NCI-H187 treated with DMSO at 0.1 percent for 48 hours (cell line): ENCODE data around the gene SH3RF3.

ENCODE experiments used
- DNase-seq: peaks from one replicate; lab custom pipeline; 2025; lab: John Stamatoyannopoulos, UW

The SH3RF3 gene

DNA sequence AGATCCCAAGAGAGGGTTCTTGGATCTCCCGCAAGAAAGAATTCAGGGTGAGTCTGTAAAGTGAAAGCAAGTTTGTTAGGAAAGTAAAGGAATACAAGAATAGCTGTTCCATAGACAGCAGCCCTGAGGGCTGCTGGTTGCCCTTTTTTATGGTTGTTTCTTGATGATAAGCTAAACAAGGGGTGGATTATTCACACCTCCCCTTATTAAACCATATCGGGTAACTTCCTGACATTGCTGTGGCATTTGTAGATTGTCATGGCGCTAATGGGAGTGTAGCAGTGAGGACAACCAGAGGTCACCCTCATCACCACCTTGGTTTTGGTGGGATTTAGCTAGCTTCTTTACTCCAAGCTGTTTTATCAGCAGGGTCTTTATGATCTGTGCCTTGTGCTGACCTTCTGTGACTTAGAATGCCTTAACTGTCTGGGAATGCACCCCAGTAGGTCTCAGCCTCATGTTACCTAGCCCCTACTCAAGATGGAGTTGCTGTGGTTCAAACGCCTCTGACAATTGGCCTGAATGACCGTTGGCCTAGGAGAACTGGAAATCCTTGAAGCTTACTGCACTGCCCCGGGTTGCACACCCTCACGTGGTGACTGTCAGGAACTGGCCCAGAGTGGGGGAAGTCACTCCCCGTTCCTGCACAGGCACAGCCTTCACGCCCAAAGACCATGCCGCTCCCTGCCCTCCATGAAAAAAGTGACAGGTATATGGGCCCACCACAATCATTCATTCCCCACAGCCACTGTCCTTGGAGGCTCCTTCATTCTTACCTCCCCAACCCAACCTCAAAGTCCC lies 347.8 kb downstream of the SH3RF3 start:
- DNase-seq = no peak

DNA sequence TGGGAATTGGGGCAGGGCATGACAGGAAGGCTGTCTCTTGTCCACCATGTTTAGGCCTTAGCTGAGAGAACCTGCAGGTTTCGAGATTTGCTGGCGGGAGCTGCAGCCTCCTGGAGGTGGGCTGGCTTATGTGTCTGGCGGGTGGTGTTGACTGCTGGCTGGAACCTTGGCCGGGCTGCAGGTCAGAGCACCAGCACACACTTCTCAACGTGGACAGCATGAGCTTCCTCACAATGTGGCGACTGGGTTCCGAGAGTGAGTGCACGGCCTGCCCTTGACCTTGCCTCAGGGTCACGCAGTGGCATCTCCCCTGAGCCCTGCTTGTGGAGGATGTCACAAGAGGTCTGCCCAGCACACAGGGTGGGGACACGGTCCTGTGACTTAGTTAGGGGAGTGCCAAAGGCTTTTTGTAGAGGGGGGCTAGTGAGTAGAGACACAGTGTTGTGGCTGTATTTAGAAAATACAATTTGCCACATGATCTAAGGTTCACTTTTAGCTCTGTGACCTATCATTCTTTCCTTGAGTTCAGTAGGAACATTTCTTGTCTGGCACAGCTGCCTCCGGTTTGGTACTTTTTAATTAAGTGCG lies 350.0 kb downstream of the SH3RF3 start:
- DNase-seq = no peak

DNA sequence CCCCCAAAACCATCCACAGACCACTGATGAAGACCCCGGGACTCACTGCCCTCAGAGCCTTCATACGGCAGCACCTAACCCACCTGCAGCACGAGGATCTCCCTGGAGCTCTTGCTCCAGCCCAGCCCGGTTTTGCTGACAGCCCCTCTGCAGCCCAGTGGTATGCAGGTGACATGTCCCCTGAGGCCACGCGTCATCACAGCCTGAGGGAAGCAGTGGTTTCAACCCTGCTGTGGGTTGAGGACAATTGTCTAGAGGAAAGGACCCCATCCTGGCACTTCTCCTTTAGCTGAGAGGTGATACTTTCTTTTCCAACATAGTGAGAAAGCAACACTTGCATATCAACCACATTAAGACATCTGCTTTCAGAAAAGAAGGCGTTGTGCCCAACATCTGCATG lies 350.8 kb downstream of the SH3RF3 start:
- no peak for DNase-seq

DNA sequence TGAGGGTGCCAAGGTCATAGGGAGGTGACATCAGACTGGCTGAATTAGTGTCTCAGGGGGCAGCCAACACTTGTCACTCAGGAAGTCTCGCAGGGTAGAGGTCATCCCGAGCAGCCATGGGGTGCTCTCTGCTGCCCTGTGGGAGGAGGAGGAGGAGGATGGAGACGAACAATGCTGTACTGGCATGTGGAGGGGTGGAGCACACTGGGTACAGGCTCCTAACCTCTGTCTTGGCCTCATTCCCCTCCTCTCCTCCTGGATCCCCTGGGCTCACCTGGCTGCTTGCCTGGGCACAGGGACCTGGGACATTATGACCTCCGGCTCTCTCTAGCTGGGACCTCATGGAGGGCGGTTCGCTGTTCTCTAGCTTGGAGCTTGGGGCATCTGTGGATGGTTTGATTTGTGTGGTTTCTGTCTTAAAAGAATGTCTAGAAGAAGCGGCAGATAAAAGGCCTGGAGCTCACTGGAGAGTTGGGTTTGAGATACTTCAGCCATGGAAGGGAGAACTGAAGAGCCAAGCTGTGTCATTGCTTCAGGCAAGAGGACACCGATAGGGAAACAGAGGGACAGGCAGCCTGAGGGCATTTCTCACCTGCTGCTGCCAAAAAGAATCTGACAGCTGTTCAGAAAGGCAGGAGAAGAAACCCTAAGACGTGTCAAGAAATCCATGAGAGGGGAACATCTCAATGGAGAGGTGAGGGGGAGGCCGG lies 351.6 kb downstream of the SH3RF3 start:
- no peak for DNase-seq

DNA sequence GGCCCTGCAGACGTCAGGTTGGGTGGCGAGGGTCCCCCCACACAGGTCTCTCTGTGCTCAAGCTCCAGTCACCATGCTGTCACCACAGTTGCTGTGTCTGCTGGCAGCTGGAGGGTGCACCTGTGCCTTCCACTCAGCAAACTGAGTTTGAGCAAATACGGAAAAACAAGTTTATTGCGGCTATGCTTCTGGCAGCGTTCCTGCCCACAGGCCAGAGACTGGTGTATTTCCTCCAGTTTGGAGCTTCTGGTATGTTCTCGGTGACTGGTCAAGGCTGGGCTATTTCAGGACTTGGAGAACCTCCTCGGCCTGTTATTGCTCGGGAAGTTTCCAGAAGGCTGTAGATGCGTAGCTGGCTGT lies 352.2 kb downstream of the SH3RF3 start:
- DNase-seq = no peak

DNA sequence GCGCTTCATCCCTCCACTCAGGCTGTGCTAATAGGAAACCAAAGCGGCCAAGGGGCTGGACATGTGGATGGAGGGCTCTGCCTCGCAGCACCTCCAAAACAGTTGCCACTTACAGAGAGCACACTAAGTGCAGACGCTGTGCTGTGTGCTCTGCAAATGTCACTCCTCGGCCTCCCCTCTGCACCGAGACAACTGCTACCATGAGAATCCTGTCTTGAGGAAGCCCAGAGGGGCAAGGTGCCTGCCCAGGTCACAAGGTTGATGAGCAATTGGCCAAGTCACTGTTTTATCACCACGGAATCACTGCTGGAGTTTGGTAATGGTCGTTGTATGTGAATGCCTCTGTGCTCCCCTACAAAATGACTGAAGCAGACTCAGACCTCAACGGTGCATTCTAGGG lies 352.6 kb downstream of the SH3RF3 start:
- no peak for DNase-seq

DNA sequence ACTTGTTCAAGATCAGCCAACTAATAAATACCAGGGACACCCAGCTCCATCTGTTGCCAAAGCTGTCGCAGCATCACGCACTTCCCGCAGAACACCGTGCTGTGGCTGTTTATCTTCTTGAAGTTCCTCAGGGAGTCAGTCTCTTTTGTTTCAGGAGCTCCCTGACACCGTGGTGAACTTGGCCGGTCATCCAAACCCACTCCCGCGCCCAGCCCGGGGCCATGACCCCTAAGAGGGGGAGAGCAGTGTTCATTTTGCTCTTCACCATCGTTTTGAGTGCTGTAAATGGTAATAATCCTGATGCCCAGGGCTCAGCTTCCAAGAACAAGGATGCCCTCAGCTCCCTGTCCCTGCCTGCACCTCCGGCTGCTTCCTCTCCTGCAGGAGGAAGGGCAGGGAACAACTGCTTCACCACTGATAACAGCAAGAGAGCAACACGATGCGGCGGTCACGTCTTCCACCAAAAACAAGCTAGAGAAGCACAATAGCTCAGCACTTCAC lies 353.4 kb downstream of the SH3RF3 start:
- no peak for DNase-seq

DNA sequence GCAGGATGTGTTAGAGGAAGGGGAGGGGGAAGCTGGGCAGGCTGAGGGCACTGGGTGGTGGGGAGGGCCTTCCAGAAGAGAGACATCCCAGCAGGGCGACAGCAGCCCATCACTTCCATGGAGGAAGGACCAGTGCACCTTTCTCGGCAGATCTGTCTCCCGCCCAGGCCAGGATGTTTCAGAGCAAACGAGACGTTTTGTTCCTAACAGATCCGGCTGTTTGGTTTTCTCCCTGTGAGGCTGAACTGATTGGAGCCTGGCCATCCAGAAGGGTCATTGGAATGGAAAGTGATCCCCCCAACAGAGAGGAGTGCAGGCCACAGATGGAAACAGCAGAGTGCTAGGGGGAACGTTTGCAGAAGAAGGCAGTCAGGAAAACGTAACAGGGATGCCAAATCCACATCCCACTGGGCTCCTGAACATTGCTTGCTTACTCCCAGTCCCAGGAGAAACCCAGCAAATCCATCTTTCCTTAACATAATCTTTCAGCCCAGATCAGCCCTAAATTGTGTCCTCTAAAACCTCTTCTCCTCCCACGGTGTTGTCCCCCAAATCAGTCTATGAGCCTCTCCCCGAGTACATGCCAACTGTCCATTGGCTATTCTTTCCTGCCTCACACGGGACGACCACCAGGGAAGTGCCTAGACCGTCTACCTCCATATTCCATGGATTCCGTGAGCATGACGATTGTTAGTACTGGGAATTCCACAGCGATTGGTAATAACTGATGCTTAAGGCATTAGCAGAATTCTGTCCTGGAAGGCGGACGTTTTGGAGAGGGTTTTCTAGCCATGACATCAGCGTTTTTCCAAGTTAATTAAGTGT lies 357.9 kb downstream of the SH3RF3 start:
- DNase-seq = no peak

DNA sequence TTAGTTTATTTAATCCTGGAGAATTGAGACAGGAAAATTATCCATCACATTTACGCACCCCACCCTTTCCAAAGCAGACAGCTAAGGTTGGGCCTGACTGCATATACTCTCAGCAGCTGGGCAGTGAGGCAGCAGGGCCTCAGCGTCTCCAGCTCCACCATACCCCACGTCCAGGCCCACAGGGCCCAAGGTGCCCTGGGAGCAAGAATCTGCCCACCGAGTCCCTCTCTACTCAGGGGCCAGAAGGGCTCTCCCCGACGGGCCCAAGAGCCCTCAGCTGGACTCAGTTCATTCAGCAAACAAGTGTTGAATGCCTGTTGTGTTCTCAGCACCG lies 358.5 kb downstream of the SH3RF3 start:
- no peak for DNase-seq

DNA sequence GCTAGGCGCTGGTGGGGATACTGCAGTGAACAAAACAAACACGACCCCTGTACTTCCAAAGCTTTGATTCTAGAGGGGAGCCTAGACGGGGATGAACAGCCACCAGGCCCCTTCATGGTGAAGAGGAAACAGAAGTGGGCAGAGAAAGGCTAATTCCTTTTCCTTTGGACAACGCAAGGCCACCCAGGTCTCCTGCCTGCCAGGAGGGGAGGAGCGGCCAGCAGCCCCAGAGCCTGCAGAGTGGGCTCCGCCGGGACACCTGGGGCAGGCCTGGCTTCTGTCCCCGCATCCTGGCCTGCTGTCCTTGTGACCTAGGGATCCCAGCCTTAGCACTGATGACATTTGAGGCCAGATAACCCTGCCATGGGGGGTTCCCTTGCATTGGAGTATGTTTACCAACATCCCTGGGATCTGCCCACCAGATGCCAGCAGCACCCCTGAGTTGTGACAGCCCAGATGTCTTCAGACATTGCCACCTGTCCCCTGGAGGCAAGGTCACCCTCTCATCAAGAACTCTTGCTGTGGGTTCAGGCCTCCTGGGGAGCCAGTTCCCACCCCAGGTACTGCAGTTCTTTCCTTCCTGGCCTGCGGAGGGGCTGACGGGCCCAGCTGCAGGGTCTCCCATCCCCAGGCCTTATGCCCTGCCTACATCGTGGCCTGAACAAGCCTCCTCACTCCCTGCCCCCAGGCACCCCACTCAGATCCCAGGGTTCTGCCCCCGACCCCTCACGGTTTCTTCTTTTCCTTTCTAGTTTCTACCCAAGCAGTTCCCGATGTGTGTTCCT lies 359.1 kb downstream of the SH3RF3 start:
- DNase-seq = no peak

DNA sequence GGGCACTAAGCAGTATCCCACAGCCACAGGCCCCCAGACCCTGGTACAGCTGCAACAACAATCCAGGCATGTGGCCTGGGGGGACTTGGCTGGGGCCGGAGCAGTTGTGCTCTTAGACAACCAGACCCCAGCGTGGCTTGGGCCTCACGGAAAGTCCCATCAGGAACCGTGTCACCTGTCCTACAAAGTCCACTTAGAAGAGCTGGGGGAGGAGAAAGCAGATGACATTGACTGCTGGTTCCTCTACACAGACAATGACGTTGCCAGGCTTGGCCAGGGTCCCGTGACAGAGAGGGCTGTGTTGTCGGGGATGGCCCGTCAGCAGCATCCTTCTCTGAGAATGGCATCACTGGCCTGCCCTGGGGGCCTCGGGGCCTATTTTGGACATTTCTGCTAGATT lies 360.3 kb downstream of the SH3RF3 start:
- DNase-seq = no peak

DNA sequence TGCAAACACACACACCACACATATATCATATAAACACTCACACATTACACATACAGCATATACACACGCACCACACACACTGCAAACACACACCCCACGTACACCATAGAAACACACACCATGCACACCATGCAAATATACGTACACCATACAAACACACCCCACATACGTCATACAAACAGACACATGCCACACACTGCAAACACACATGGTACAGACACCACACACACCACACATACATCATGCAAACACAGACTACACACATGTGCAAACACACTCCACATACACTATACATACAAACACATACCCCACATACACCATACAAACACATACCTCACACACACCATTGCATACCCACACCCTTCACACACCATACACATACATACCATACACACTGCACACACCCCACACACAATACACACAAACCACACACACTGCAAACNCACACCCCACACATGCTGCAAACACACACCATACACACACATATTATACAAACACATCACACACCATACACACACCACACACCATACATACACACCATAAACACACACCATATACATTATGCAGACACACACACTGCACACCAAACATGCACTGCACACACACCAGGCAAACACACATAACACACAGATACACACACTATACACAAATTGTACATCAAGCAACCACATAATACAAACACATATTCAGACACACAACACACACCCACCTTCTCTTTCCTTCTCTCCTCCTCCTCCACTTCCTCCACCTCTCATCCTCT lies 364.4 kb downstream of the SH3RF3 start:
- DNase-seq = no peak

DNA sequence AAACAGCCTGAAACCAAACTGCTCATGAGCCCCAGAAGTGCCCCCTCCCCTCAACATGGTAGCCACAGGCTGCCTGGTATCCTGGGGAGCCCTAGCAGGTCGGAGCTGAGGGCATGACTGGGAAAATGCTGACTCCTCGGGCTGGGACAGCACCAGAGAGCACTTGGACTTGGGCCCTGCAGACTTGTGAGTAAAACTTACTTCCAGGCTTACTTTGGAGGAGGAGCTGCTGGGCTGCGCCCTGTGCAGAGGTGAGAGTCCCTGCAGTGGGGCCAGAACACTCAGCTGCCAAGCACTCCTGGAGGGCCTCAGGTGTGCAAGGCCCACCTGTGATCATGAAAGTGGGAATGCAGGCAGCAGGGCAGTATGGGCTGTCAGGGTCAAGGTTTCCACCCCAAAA lies 365.3 kb downstream of the SH3RF3 start:
- no peak for DNase-seq

DNA sequence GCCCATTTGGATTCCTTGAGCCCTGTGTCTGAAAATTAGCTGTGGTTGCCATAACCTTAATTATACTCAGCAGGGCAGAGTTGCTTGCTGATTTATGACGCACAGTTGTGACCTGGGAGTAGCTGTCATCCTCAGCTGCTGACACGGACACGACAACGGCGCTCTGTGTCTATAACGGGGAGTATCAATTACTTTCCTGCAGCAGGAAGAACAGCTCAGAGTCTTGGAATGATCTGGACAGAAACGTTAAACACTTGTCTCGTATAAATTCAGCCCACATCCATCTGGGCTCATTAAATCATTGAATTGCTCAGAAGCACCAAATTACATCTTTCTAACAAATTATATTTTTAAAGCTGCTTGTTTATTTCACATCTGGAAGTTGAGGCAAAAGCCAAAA lies 368.5 kb downstream of the SH3RF3 start:
- DNase-seq = no peak

DNA sequence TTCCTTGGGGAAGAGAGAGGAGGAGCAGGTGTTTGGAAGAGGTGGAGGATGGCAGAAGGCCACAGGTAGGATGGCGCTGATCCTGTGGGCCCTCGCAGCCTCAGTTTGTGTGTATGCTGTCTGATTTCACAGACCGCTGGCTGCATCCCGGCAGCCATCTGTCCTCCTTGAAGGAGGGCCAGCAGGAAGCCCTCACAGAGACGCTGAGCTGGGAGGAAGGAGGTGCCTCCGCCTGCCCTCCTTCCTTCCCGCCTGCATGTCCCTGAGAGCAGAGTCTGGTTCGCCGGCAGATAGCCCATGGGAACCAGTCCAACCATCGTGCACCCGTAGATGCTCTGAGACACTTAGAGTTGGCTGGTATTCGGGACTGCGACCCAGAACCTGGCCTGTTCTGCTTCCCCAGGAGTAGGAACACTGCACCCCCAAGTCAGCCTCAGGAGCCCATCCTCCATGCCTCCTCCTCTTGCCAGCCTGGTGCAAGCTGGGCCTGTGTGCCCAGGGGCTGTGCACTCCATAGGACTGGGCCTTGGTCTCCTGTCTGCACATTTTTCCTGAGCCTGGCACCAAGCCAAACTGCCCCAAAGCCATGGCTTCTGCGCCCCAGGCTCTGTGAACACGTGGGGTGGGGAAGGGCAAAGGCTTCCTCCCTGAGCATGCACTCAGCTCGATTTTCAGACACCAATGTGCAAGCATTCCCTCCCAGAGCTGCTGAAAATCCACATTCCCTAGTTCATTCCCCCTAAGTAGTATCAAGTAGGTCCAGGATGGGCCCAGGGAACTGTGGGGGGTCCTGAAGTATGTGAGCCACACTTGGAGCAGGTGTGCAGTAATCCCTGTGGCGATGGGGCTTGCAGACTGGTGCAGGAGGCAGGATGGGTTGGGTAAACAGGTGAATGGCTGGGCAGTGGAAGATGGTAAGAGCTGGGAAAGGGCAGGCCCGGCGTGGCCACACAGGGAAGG lies 369.2 kb downstream of the SH3RF3 start:
- no peak for DNase-seq

DNA sequence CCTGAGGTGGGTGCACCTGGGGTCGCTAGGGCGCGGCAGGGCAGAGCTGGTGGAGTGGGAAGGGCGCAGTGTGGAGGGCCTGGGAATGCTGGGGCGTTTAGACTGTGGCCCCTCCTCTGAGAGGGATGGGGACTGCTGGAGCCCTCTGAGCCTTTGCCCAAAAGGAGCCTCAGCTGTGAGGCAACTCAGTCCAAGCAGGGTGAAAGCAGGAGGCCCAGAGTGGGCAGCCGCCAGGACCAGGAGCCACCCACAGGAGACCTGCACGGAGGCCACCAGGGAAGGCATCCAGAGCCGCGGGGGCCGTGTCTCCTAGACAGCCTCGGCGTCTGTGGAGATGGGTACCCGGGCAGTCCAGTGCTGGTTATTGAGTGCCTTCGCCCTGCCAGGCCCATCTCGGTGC lies 369.9 kb downstream of the SH3RF3 start:
- no peak for DNase-seq

DNA sequence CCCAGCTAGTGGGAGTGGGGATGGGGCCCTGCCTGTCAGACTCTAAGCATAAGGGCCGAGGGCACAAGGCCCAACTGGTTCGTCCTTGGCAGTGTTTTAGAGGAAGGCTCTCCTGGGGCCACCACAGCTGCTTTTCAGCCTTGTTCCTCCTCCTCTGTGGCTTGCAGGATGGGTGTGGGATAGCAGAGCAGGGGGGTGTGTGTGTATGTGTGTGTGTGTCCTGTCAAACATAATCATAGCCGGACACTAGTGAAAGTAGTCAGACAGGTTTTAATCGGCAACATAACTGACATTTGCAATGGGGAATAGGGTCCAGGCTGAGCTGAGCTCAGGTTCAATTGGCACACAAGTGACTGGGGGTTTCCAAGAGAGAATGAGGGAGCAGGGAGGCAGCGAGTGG lies 370.6 kb downstream of the SH3RF3 start:
- DNase-seq = no peak

DNA sequence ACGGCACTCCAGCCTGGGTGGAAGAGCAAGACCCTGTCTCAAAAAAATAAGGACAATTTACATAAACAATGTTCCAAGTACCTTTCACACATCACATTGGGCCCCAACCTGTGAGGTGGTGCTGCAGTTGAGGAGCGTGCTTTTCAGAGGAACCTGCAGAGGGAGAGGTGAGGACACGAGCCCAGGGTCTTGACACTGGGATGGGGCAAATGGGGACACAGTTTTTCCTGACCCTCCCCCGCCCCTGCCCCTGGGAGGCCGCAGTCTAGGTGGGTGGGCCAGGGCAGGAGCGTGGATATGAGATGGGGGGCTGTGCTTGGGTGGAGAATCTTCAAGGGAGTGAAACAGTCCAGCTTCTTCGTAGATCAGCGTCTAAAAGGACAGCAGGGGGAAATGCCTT lies 371.9 kb downstream of the SH3RF3 start:
- DNase-seq = no peak

DNA sequence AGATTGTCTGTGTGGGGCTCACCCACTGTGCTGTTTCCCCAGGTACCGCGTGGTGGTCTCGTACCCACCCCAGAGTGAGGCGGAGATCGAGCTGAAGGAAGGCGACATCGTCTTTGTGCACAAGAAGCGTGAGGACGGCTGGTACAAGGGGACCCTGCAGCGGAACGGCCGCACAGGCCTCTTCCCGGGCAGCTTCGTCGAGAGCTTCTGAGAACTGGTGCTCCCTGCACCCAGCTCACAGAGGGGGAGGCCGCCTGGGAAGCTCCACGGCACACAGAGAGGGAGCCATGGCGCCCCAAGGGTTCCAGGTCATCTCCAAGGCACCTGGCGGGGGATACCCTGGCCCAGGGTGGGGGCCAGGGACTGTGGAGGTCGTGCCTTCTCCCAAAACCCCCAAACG lies 372.5 kb downstream of the SH3RF3 start:
- no peak for DNase-seq

DNA sequence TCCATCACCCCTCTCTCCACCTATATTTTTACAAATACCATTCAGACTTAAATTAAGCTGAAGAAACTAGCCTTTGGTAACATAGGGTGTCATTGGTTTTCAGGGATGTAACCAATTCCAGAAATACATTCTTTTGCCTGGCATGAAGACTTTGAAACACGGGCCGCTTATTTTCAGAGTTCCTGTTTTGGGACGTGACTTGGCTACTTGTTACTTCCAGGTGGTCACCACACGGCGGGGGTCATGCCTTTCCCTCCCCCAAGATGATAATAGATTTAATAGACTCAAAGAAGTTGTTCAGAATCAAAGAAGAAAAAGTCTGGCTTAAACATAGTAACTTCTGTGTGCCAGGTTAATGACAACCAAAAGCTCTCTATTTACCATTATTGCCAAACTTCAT lies 374.2 kb downstream of the SH3RF3 start:
- no peak for DNase-seq
